GM23338 (cell line): ENCODE measurements around the gene IL6R. TPM values are rescaled to one million over a fixed set of nuclear protein-coding genes. Genes with fewer than 3 reads are reported as not detected.

ENCODE experiments used
- ATAC-seq: fragments of 200-7000 bp; cut with Tn5 transposase; 3 replicates; pipeline ENCODE4 v1.9.1; 2020
- DNase-seq: peaks from one replicate; pipeline ENCODE4 v3.0.0-alpha.2; 2015; ENCODE audit warnings: low spot score
- H2AFZ ChIP-seq: fragments of 200-600 bp; sonication (generic); 2 replicates; pipeline ENCODE4 v1.8.0; 2016; ENCODE audit warnings: antibody characterized with exemption, mild to moderate bottlenecking, moderate library complexity
- H3F3A ChIP-seq: fragments of 200-600 bp; sonication (generic); replicated peaks from 2 replicates; pipeline ENCODE4 v1.8.0; 2017; ENCODE audit warnings: antibody characterized with exemption, mixed run types, low read depth
- H3K27ac ChIP-seq: fragments of 200-600 bp; sonication (generic); 2 replicates; pipeline ENCODE4 v1.6.1; 2016; ENCODE audit warnings: low read depth
- H3K27me3 ChIP-seq: fragments of 200-600 bp; sonication (generic); 2 replicates; pipeline ENCODE4 v1.8.0; 2016; ENCODE audit warnings: mild to moderate bottlenecking, mixed run types, moderate library complexity; ENCODE audit not compliant: insufficient read depth
- H3K36me3 ChIP-seq: fragments of 200-600 bp; sonication (generic); 2 replicates; pipeline ENCODE4 v1.8.0; 2016; ENCODE audit warnings: mild to moderate bottlenecking; ENCODE audit not compliant: insufficient read depth
- H3K4me1 ChIP-seq: fragments of 200-600 bp; sonication (generic); 2 replicates; pipeline ENCODE4 v1.8.0; 2016; ENCODE audit warnings: mild to moderate bottlenecking, moderate library complexity; ENCODE audit not compliant: insufficient read depth
- H3K4me2 ChIP-seq: fragments of 200-600 bp; sonication (generic); 2 replicates; pipeline ENCODE4 v1.7.1; 2017; ENCODE audit warnings: mixed run types
- H3K4me3 ChIP-seq: fragments of 200-600 bp; sonication (generic); 2 replicates; pipeline ENCODE4 v1.6.1; 2016; ENCODE audit warnings: mixed run types
- H3K79me2 ChIP-seq: fragments of 200-600 bp; sonication (generic); replicated peaks from 2 replicates; pipeline ENCODE4 v1.8.0; 2017; ENCODE audit warnings: mild to moderate bottlenecking; ENCODE audit not compliant: insufficient read depth
- H3K9me2 ChIP-seq: fragments of 200-600 bp; sonication (generic); 2 replicates; pipeline ENCODE4 v1.8.0; 2017; ENCODE audit not compliant: insufficient read depth
- H4K20me1 ChIP-seq: fragments of 200-600 bp; sonication (generic); replicated peaks from 2 replicates; pipeline ENCODE4 v1.8.0; 2017; ENCODE audit warnings: mild to moderate bottlenecking; ENCODE audit not compliant: insufficient read depth
- H3K27ac Mint-ChIP-seq: 2 replicates; pipeline ENCODE4 v1.8.0; 2020; ENCODE audit warnings: inconsistent platforms, mild to moderate bottlenecking, moderate library complexity, mixed read lengths
- H3K27me3 Mint-ChIP-seq: 3 replicates; pipeline ENCODE4 v1.8.0; 2022; ENCODE audit warnings: low read depth, mild to moderate bottlenecking, moderate library complexity, mixed read lengths, inconsistent platforms; ENCODE audit not compliant: insufficient read depth, poor library complexity
- H3K36me3 Mint-ChIP-seq: 3 replicates; pipeline ENCODE4 v1.8.0; 2021; ENCODE audit warnings: low read depth, mild to moderate bottlenecking, inconsistent platforms, moderate library complexity, mixed read lengths
- H3K4me1 Mint-ChIP-seq: 3 replicates; pipeline ENCODE4 v1.8.0; 2020; ENCODE audit warnings: mild to moderate bottlenecking, inconsistent platforms, mixed read lengths
- H3K4me3 Mint-ChIP-seq: 3 replicates; pipeline ENCODE4 v1.8.0; 2021; ENCODE audit warnings: moderate library complexity, mild to moderate bottlenecking, inconsistent platforms, mixed read lengths
- H3K9me3 Mint-ChIP-seq: 3 replicates; pipeline ENCODE4 v1.8.0; 2020; ENCODE audit warnings: moderate library complexity, mild to moderate bottlenecking, inconsistent platforms, mixed read lengths
- CREB1 ChIP-seq: fragments of 250-450 bp; sonication (Bioruptor Pico); IDR thresholded peaks from 2 replicates; pipeline ENCODE4 v1.5.0; 2020; ENCODE audit warnings: low read depth, mild to moderate bottlenecking, moderate library complexity
- EZH2phosphoT487 ChIP-seq: fragments of 200-600 bp; sonication (generic); IDR thresholded peaks from one replicate; pipeline ENCODE4 v1.8.1; 2018; ENCODE audit warnings: antibody characterized with exemption; ENCODE audit not compliant: unreplicated experiment
- JUNB ChIP-seq: IDR thresholded peaks from one replicate; pipeline ENCODE4 v1.6.1; 2016; ENCODE audit warnings: antibody characterized with exemption; ENCODE audit not compliant: unreplicated experiment
- NANOG ChIP-seq: IDR thresholded peaks from 2 replicates; pipeline ENCODE4 v1.6.1; 2016; ENCODE audit warnings: antibody characterized with exemption, borderline replicate concordance
- POLR2AphosphoS5 ChIP-seq: IDR thresholded peaks from 2 replicates; pipeline ENCODE4 v1.6.1; 2016; ENCODE audit warnings: antibody characterized with exemption, low read depth
- ZNF114 ChIP-seq: fragments of 250-450 bp; sonication (Bioruptor Pico); IDR thresholded peaks from 2 replicates; pipeline ENCODE4 v1.5.0; 2020; ENCODE audit warnings: mild to moderate bottlenecking, moderate library complexity
- ZNF331 ChIP-seq: fragments of 250-450 bp; sonication (Bioruptor Pico); IDR thresholded peaks from 2 replicates; pipeline ENCODE4 v1.5.0; 2020; ENCODE audit warnings: low read depth, mild to moderate bottlenecking, moderate library complexity
- ZNF462 ChIP-seq: fragments of 250-450 bp; sonication (Bioruptor Pico); IDR thresholded peaks from 2 replicates; pipeline ENCODE4 v1.5.0; 2020; ENCODE audit warnings: mild to moderate bottlenecking, moderate library complexity
- polyA plus RNA-seq: library from polyadenylated mRNA; unstranded; fragments of >200 nt; fragmentation: Nextera tagmentation; extraction: Ambion mirVana; gene quantifications from 2 replicates; pipeline ENCODE4 v1.2.1, GENCODE V29; 2016
- total RNA-seq: library from RNA; depleted of rRNA; stranded (reverse); fragments of >200 nt; shearing (Covaris generic); gene quantifications from 2 replicates; pipeline ENCODE4 v1.2.3, GENCODE V29; 2014
- TF ChIP-seq, protein P1 (sequence below): IDR thresholded peaks from one replicate; pipeline ENCODE4 v1.6.1; 2018; ENCODE audit warnings: antibody characterized with exemption; ENCODE audit not compliant: unreplicated experiment

Gene IL6R
- total and polyA plus RNA-seq, 2 experiments from 2014 or later: 1.0 to 13.8 TPM

DNA sequence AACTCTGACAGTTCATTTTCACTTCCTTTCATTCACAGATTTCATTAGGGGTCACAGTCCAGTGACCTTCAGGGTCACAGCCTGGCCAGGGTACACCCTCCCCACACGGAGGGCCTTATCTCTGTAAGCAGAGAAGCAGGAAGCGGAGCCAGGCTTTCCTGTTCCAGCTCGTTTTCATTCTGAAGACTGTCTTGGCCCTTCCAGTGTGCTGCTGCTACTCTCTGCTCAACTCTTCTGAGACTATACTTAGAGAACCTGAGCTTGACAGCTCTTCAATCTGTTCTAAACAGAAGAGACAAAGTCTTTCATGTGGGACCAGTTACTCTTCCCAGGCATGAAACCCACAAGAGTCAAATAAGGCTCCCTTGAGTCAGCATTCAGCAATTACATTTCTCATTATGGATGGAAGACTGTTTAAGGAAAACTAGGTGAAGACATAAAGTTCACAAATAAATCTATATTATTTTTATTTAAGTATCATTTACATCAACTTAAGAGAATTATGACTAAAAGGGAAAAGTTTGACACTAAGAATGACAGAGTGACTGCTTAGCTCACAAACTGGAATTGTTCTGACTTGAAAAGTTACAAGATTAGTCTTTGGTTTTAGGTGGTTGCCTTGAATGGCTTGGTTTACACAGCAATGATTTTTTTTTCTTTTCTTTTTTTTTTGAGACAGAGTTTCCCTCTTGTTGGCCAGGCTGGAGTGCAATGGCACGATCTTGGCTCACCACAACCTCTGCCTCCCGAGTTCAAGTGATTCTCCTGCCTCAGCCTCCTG is 92.1 kb downstream of the IL6R start:
- Mint-ChIP-seq H3K4me3 (no peak overlapping the region), H3K27me3 (peaks cover 37% of the 10 kb centered on the region), H3K4me1 (peaks cover 26% of the 10 kb centered on the region), H3K36me3 (no peaks in the 10 kb centered on the region), H3K27ac (no peak overlapping the region), H3K9me3 (no peaks in the 10 kb centered on the region)
- 0 out of 2 replicates have a peak, but pooled peaks cover 3% of the 10 kb centered on the region for H3K36me3 ChIP-seq
- DNase-seq (no peak), ATAC-seq (no peak)
- H2AFZ ChIP-seq: peak overlapping the region; percentile 57; the same call in 1 of the 2 replicates
- H3K27ac ChIP-seq: no peak overlapping the region
- no peaks in the 10 kb centered on the region for H3K79me2 ChIP-seq
- peaks cover 46% of the 10 kb centered on the region for H3K27me3 ChIP-seq
- H3K9me2 ChIP-seq: no peaks in the 10 kb centered on the region
- H3K4me1 ChIP-seq: peaks cover 16% of the 10 kb centered on the region
- no peaks in the 10 kb centered on the region for H4K20me1 ChIP-seq
- no peaks in the 10 kb centered on the region for H3F3A ChIP-seq
- H3K4me3 ChIP-seq: no peak overlapping the region
- TF ChIP-seq, protein P1, sequence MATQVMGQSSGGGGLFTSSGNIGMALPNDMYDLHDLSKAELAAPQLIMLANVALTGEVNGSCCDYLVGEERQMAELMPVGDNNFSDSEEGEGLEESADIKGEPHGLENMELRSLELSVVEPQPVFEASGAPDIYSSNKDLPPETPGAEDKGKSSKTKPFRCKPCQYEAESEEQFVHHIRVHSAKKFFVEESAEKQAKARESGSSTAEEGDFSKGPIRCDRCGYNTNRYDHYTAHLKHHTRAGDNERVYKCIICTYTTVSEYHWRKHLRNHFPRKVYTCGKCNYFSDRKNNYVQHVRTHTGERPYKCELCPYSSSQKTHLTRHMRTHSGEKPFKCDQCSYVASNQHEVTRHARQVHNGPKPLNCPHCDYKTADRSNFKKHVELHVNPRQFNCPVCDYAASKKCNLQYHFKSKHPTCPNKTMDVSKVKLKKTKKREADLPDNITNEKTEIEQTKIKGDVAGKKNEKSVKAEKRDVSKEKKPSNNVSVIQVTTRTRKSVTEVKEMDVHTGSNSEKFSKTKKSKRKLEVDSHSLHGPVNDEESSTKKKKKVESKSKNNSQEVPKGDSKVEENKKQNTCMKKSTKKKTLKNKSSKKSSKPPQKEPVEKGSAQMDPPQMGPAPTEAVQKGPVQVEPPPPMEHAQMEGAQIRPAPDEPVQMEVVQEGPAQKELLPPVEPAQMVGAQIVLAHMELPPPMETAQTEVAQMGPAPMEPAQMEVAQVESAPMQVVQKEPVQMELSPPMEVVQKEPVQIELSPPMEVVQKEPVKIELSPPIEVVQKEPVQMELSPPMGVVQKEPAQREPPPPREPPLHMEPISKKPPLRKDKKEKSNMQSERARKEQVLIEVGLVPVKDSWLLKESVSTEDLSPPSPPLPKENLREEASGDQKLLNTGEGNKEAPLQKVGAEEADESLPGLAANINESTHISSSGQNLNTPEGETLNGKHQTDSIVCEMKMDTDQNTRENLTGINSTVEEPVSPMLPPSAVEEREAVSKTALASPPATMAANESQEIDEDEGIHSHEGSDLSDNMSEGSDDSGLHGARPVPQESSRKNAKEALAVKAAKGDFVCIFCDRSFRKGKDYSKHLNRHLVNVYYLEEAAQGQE: no peak
- TF ChIP-seq CREB1 (CRISPR knock-in tag) (no peak), JUNB (no peak), EZH2phosphoT487 (no peak)
- H3K4me2 ChIP-seq: no peak overlapping the region

GRCh38 chr1:154499446-154499845 is 94.3 kb downstream of the IL6R start:
- no peaks in the 10 kb centered on the region for H3K36me3 Mint-ChIP-seq
- no peaks in the 10 kb centered on the region for H3F3A ChIP-seq
- no peak overlapping the region for H2AFZ ChIP-seq
- H3K27me3 Mint-ChIP-seq: peaks cover 53% of the 10 kb centered on the region
- no peaks in the 10 kb centered on the region for H4K20me1 ChIP-seq
- no peak overlapping the region for H3K4me3 Mint-ChIP-seq
- H3K4me2 ChIP-seq: no peak overlapping the region
- H3K27ac ChIP-seq: no peak overlapping the region
- no peak overlapping the region for H3K27ac Mint-ChIP-seq
- no peaks in the 10 kb centered on the region; the same call in 1 of the 2 replicates for H3K9me2 ChIP-seq
- peaks cover 14% of the 10 kb centered on the region; the same call in 2 of the 3 replicates for H3K9me3 Mint-ChIP-seq
- no peak for DNase-seq
- no peak overlapping the region for H3K4me3 ChIP-seq
- no peak for ATAC-seq
- peaks cover 68% of the 10 kb centered on the region for H3K27me3 ChIP-seq
- H3K36me3 ChIP-seq: 0 out of 2 replicates have a peak, but pooled peaks cover 3% of the 10 kb centered on the region
- no peaks in the 10 kb centered on the region for H3K79me2 ChIP-seq
- H3K4me1 Mint-ChIP-seq: peaks cover 14% of the 10 kb centered on the region
- no peaks in the 10 kb centered on the region for H3K4me1 ChIP-seq
- TF ChIP-seq JUNB: no peak
- no peak for TF ChIP-seq POLR2AphosphoS5
- TF ChIP-seq ZNF114 (CRISPR knock-in tag): no peak
- no peak for TF ChIP-seq ZNF331
- TF ChIP-seq ZNF462 (CRISPR knock-in tag): no peak
- TF ChIP-seq NANOG: no peak
- TF ChIP-seq CREB1 (CRISPR knock-in tag): no peak
